Measurements from ENCODE around the gene EVI5L. TPM values are rescaled to one million over a fixed set of nuclear protein-coding genes. Genes with fewer than 3 reads are reported as not detected.

The EVI5L gene
- total RNA-seq, 2 donors from 2014 or later = 6.0 to 12.9 TPM

- intact Hi-C loops (cut with DNase I) = loop anchor here (10.0 kb wide), 1 partner anchor 45 kb away; the partner anchor contains the start of gene MAP2K7
- Histone ChIP-seq H3K27me3 (no peaks in the 10 kb centered on the region), H3K4me3 (no peak overlapping the region)
Measured at GRCh38 chr19:7859831-7860713, 30.1 kb downstream of the EVI5L start.

GRCh38 chr19:7860714-7861618, 30.9 kb downstream of the EVI5L start:
- Histone ChIP-seq H3K27ac (no peak overlapping the region), H3K36me3 (replicated peaks in 1 of 2; ENCODE audit: insufficient read depth in 1 of 2, low read depth in 2 of 2) (no peaks in the 10 kb centered on the region), H3K9me3 (no peaks in the 10 kb centered on the region), H3K4me1 (peaks cover 10% of the 10 kb centered on the region), H3K27me3 (no peaks in the 10 kb centered on the region), H3K4me3 (no peak overlapping the region)
- intact Hi-C loops (cut with DNase I) = no loop called here
- TF ChIP-seq CTCF (IDR thresholded peaks at IDR 0.05) = no peak
- TF ChIP-seq POLR2A (IDR thresholded peaks at IDR 0.05) = no peak
- ATAC-seq (no peak), DNase-seq (no peak)
- 84 to 86% methylated on average over 7 to 12 of the region's 14 CpGs for WGBS, 2 donors

More at GRCh38 chr19:7859831-7860713, 30.1 kb downstream of the EVI5L start:
- Histone ChIP-seq H3K36me3 (replicated peaks in 1 of 2; ENCODE audit: insufficient read depth in 1 of 2, low read depth in 2 of 2) (no peaks in the 10 kb centered on the region), H3K27ac (no peak overlapping the region), H3K9me3 (no peaks in the 10 kb centered on the region), H3K4me1 (peaks cover 10% of the 10 kb centered on the region)
- DNase-seq (no peak), ATAC-seq (no peak)
- 88 to 93% methylated on average over 10 to 20 of the region's 22 CpGs for WGBS, 2 donors
- TF ChIP-seq POLR2A (IDR thresholded peaks at IDR 0.05) = no peak
- TF ChIP-seq CTCF (IDR thresholded peaks at IDR 0.05) = no peak

- no peak for DNase-seq
- H3K4me3 ChIP-seq = no peak overlapping the region
- TF ChIP-seq CTCF (IDR thresholded peaks at IDR 0.05) (no peak), POLR2A (IDR thresholded peaks at IDR 0.05) (no peak)
- H3K27ac ChIP-seq = no peak overlapping the region
- no peaks in the 10 kb centered on the region for H3K36me3 ChIP-seq (replicated peaks in 1 of 2; ENCODE audit: insufficient read depth in 1 of 2, low read depth in 2 of 2)
- H3K4me1 ChIP-seq = peaks cover 10% of the 10 kb centered on the region
- WGBS, 2 donors = 52% methylated on average over 43 of the region's 63 CpGs; no CpG with 5 or more reads in 1 of the 2 donors
- intact Hi-C loops (cut with DNase I) = no loop called here
- no peaks in the 10 kb centered on the region for H3K9me3 ChIP-seq
- ATAC-seq = no peak
- no peaks in the 10 kb centered on the region for H3K27me3 ChIP-seq
Measured at GRCh38 chr19:7861619-7862412, 31.8 kb downstream of the EVI5L start.

- intact Hi-C loops (cut with DNase I) = no loop called here
- WGBS, 2 donors = 40 to 42% methylated on average over 7 to 22 of the region's 67 CpGs
- Histone ChIP-seq H3K4me1 (peaks cover 10% of the 10 kb centered on the region), H3K27me3 (no peaks in the 10 kb centered on the region), H3K27ac (no peak overlapping the region), H3K9me3 (no peaks in the 10 kb centered on the region), H3K4me3 (no peak overlapping the region), H3K36me3 (replicated peaks in 1 of 2; ENCODE audit: insufficient read depth in 1 of 2, low read depth in 2 of 2) (no peaks in the 10 kb centered on the region)
- DNase-seq = peak; percentile 43 to 54 (median 52)
- ATAC-seq = peak; percentile 34
- TF ChIP-seq CTCF (IDR thresholded peaks at IDR 0.05) (no peak), POLR2A (IDR thresholded peaks at IDR 0.05) (no peak)
Measured at GRCh38 chr19:7862413-7862951, 32.5 kb downstream of the EVI5L start.
